LNCAP (cell line): ENCODE results near the gene TRAPPC2L.

ENCODE experiments used
- CTCF ChIP-seq: fragments of 450-650 bp; IDR thresholded peaks from 2 replicates; pipeline ENCODE4 v1.5.1; 2017; ENCODE audit warnings: mild to moderate bottlenecking

The TRAPPC2L gene

GRCh38 chr16:88856828-88857727, at the start of gene TRAPPC2L, which contains the start of gene GALNS:
TSS of gene TRAPPC2L (plus strand) at chr16:88857127. CDS start at chr16:88857151, 24 bp downstream.
TSS of gene GALNS (minus strand) at chr16:88856947. CDS start at chr16:88856877, 70 bp downstream.
- TF ChIP-seq CTCF: no peak

GRCh38 chr16:88807142-88807625, 49.7 kb upstream of the TRAPPC2L start:
- no peak for TF ChIP-seq CTCF

- TF ChIP-seq CTCF: no peak
These were observed 49.1 kb upstream of the TRAPPC2L start for GRCh38 chr16:88807626-88808453.

- no peak for TF ChIP-seq CTCF
These were observed 47.8 kb upstream of the TRAPPC2L start for GRCh38 chr16:88809068-88809675.

GRCh38 chr16:88809676-88810165, 47.2 kb upstream of the TRAPPC2L start:
- no peak for TF ChIP-seq CTCF

GRCh38 chr16:88810166-88810911, 46.6 kb upstream of the TRAPPC2L start:
- TF ChIP-seq CTCF: no peak
